Measurements from ENCODE around the gene OOSP3.

DNA sequence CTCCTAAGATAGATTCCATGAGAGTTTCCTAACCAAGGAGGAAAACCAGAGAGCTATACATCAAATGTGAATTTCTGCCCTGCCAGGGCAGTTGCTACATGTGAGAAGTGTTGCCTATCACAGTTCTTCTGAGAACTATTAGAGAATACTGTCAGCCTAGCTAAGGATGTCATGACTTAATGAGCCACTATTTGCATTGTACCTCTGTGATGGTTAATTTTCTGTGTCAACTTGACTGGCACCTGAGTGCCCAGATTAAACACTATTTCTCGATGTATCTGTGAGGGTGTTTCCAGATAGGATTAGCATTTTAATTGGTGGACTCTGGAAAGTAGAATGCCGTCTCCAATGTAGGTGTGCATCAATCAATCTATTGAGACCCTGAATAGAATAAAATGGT lies 10.6 kb upstream of the OOSP3 start:
- TF ChIP-seq, protein P1, sequence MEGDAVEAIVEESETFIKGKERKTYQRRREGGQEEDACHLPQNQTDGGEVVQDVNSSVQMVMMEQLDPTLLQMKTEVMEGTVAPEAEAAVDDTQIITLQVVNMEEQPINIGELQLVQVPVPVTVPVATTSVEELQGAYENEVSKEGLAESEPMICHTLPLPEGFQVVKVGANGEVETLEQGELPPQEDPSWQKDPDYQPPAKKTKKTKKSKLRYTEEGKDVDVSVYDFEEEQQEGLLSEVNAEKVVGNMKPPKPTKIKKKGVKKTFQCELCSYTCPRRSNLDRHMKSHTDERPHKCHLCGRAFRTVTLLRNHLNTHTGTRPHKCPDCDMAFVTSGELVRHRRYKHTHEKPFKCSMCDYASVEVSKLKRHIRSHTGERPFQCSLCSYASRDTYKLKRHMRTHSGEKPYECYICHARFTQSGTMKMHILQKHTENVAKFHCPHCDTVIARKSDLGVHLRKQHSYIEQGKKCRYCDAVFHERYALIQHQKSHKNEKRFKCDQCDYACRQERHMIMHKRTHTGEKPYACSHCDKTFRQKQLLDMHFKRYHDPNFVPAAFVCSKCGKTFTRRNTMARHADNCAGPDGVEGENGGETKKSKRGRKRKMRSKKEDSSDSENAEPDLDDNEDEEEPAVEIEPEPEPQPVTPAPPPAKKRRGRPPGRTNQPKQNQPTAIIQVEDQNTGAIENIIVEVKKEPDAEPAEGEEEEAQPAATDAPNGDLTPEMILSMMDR (conservative IDR thresholded peaks at IDR 0.05 in 1 of 2, IDR thresholded peaks at IDR 0.05 in 1 of 2; ENCODE audit: extremely low read depth in 1 of 2, insufficient read depth in 1 of 2, low read depth in 1 of 2, low read length in 2 of 2): no peak
- TF ChIP-seq EZH2 (IDR thresholded peaks at IDR 0.05; ENCODE audit: borderline replicate concordance, low read length): no peak

Data from mammary epithelial cell (primary cell).